Measurements from ENCODE around the gene SLC25A10.

Gene SLC25A10

DNA sequence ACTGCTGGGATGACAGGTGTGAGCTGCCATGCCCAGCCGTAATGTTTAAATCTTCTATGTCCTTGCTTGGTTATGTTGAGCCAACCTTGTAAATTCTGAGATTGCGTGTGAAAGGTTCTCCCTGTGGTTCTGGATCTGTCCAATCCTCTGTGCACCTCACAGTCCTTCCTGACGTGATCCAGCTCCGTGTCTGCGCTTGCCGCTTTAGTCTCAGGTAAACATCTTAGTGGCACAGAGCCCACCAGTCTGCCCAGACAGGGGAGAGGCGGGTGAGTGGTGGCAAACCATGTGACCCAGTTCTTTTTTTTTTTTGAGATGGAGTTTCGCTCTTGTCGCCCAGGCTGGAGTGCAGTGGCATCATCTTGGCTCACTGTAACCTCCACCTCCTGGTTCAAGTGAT is 13.9 kb downstream of the SLC25A10 start:
- no peak overlapping the region for H3K27ac Mint-ChIP-seq
- H3K27me3 Mint-ChIP-seq (ENCODE audit: low read depth): peaks cover 3% of the 10 kb centered on the region
- H3K36me3 Mint-ChIP-seq (ENCODE audit: low read depth): no peaks in the 10 kb centered on the region
- TF ChIP-seq, protein P1, sequence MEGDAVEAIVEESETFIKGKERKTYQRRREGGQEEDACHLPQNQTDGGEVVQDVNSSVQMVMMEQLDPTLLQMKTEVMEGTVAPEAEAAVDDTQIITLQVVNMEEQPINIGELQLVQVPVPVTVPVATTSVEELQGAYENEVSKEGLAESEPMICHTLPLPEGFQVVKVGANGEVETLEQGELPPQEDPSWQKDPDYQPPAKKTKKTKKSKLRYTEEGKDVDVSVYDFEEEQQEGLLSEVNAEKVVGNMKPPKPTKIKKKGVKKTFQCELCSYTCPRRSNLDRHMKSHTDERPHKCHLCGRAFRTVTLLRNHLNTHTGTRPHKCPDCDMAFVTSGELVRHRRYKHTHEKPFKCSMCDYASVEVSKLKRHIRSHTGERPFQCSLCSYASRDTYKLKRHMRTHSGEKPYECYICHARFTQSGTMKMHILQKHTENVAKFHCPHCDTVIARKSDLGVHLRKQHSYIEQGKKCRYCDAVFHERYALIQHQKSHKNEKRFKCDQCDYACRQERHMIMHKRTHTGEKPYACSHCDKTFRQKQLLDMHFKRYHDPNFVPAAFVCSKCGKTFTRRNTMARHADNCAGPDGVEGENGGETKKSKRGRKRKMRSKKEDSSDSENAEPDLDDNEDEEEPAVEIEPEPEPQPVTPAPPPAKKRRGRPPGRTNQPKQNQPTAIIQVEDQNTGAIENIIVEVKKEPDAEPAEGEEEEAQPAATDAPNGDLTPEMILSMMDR (IDR thresholded peaks at IDR 0.05; ENCODE audit: unreplicated experiment in 3 of 3): no peak
- no peaks in the 10 kb centered on the region for H3K9me3 Mint-ChIP-seq
- peaks cover 2% of the 10 kb centered on the region for H3K4me1 Mint-ChIP-seq
- H3K4me3 Mint-ChIP-seq: no peak overlapping the region

DNA sequence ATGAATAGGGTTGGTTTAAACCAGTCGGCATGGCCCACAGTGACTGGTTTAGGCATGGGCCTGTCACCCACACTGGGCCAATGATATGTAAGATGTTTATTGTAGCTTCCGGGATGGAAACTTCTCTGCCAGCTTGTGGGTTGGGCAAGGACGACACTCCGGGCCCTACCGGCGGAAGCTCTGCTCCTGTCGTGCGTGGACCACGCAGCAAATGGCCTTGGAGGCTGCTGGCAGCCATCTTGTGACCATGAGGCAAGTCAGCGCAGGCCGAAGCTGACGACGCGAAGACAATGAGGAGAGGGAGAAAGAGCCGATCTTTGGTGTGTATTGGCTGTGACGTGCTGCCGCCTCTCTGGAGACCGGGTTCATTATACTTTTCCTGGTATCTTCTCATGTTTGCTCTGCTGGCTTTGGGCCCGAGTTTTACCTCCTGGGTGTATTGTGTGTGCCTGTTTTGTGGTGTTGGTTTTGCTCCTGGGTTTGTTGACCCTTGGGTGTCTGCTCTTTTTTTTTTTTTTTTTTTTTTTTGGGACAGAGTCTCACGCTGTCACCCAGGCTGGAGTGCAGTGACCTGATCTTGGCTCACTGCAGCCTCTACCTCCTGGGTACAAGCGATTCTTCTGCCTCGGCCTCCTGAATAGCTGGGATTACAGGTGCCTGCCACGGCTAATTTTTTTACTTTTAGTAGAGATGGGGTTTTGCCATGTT is 15.4 kb downstream of the SLC25A10 start:
- H3K9me3 Mint-ChIP-seq: no peaks in the 10 kb centered on the region
- no peak overlapping the region for H3K27ac Mint-ChIP-seq
- TF ChIP-seq, protein P1 (IDR thresholded peaks at IDR 0.05; ENCODE audit: unreplicated experiment in 3 of 3): no peak
- H3K36me3 Mint-ChIP-seq (ENCODE audit: low read depth): no peaks in the 10 kb centered on the region
- H3K4me3 Mint-ChIP-seq: no peak overlapping the region
- H3K4me1 Mint-ChIP-seq: peaks cover 6% of the 10 kb centered on the region
- peaks cover 8% of the 10 kb centered on the region for H3K27me3 Mint-ChIP-seq (ENCODE audit: low read depth)

DNA sequence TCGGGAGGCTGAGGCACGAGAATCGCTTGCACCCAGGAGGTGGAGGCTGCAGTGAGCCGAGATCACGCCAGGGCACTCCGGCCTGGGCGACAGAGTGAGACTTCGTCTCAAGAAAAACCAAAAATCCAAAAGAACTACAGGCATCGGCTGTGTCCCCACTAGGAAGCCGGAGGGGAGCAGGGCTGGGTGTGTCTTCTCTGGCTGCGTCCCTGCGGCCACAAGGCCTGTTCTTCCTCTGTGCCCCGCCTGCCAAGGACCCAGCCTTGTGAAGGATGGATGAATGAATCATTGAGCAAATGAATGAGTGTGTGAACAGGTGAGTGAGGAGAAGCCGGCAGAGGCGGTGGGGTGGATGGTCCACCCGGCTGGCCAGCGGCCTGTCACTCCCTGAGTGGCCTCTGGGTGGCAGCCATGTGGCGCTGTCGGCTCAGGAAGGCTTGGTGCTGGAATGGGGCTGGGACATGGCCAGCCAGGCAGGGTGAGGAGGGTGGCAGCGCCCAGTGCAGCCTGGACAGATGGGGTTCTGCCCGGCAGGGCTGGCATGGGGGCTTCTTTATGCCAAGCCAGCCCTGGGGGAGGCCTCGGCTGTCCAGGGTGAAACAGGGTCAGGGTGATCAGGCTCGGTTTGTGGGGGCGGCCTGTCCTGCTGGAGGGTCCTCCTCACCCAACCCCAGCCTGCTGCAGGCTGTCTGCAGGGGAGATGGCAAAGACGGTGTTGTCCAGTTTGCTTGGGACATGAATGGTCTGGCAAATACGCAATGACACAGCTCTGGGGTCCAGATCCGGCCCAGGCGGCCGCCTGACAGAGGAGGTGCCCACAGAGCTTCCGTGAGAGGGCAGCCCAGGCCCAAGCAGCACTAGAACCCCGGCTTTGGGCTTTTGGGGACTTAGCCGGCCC is 21.7 kb downstream of the SLC25A10 start:
- TF ChIP-seq, protein P1 (IDR thresholded peaks at IDR 0.05; ENCODE audit: unreplicated experiment in 3 of 3): peak; percentile 90 to 93 (median 92)
- Mint-ChIP-seq H3K9me3 (no peaks in the 10 kb centered on the region), H3K36me3 (ENCODE audit: low read depth) (no peaks in the 10 kb centered on the region), H3K27ac (no peak overlapping the region), H3K27me3 (ENCODE audit: low read depth) (peaks cover 37% of the 10 kb centered on the region), H3K4me3 (no peak overlapping the region), H3K4me1 (peaks cover 6% of the 10 kb centered on the region)

DNA sequence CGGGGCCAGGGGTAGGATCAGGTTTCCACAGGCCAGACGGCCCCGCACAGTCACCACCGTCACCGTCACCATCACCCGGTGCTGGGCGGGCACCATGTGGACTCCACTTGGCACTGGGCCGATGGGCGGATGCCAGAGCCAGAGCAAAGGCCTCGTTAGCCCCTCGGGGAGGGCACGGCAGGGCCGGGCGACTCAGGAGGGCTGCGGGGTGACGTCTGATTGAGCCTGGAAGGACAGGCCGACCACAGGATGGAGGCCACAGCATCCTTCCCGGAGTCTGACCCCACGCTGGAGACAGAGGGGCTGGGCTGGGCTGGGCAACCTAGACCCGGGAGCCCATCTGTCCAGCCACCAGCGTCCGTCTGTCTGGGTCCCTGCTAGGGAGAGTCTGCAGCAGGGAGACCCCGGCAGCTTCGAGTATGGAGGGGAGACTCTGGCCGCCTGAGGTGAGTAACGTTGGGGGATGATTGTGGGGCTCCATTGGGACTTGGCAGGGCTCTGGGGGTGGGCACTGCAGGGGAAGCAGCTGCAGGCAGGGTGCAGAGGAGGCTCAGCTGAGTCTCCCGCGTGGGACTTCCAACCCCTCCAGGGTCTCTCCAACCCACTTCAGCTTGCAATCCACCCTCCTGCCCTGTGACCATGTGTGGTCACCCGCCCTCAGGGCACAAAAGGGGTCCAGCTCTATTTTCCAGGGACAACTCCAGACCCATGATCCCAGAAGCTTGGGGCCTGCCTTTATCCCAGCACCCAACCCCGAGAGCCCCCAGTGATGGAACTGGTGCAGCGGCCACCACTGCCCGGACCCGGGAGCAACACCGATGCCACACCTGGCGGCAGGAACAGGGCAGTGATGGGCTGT is 22.6 kb downstream of the SLC25A10 start:
- peaks cover 37% of the 10 kb centered on the region for H3K27me3 Mint-ChIP-seq (ENCODE audit: low read depth)
- no peak overlapping the region for H3K4me3 Mint-ChIP-seq
- no peak overlapping the region for H3K27ac Mint-ChIP-seq
- H3K4me1 Mint-ChIP-seq: peaks cover 6% of the 10 kb centered on the region
- TF ChIP-seq, protein P1 (IDR thresholded peaks at IDR 0.05; ENCODE audit: unreplicated experiment in 3 of 3): no peak
- H3K9me3 Mint-ChIP-seq: no peaks in the 10 kb centered on the region
- H3K36me3 Mint-ChIP-seq (ENCODE audit: low read depth): no peaks in the 10 kb centered on the region

DNA sequence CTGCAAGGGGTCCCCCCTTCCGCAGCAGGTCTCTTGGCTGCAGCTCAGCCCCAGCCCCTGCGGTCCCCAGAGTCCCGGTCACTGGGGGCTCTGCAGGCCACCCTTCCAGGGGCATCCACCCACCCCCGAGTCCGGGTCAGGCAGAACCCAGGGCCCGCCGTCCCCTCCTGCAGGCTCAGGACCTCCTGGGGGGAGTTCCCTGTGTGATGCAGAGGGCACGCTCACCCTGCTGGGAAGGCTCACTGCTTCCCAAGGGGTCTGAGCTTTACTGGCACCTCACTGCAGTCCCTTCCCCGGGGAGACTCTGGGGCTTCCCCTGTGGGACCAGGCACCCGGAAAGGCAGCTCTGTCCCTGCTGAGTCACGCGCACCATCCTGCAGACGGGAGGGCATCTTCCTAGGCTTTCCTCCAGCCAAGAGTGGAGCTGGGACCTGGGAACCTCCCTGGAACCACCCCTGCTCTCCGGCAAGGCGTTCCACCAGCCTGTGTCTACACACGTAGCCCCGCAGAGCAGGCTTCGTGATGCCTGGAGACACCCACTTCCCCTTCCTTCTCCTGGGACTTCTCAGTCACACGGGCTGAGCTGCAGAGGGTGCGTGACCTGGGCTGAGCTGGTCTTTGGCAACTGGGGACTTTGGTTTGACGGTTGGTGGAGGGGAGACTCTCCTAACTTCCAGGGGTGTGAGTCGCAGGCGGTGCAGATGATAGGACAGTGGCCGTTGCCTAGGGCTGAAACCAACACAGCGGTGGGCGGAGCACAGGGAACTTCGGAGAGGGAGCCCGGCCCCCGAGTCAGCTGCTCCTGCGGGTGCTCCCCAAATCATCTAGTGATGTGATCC is 23.4 kb downstream of the SLC25A10 start:
- TF ChIP-seq, protein P1 (IDR thresholded peaks at IDR 0.05; ENCODE audit: unreplicated experiment in 3 of 3): no peak
- H3K36me3 Mint-ChIP-seq (ENCODE audit: low read depth): no peaks in the 10 kb centered on the region

More for the DNA sequence above, 23.4 kb downstream of the SLC25A10 start:
- Mint-ChIP-seq H3K27ac (no peak overlapping the region), H3K4me1 (peaks cover 6% of the 10 kb centered on the region), H3K27me3 (ENCODE audit: low read depth) (peaks cover 37% of the 10 kb centered on the region), H3K4me3 (no peak overlapping the region), H3K9me3 (no peaks in the 10 kb centered on the region)

All from nephron (organoid).